Neural cell (in vitro differentiated cells): ENCODE data around the gene MBD6. TPM values are rescaled to one million over a fixed set of nuclear protein-coding genes. Genes with fewer than 3 reads are reported as not detected.

ENCODE experiments used
- H2AFZ ChIP-seq: fragments of 200-600, 300-800 bp; sonication (generic), shearing (Covaris generic); 2 replicates; pipeline ENCODE4 v1.6.0; 2014; ENCODE audit warnings: low read depth, mild to moderate bottlenecking, antibody characterized with exemption, low read length, moderate library complexity
- H3F3A ChIP-seq: fragments of 200-600 bp; shearing (Covaris generic); 2 replicates; pipeline ENCODE4 v1.6.1; 2016; ENCODE audit warnings: mild to moderate bottlenecking, moderate library complexity, mixed read lengths, antibody characterized with exemption, low read length; ENCODE audit not compliant: insufficient read depth, poor library complexity, severe bottlenecking
- H3K27ac ChIP-seq: fragments of 200-600, 300-800 bp; sonication (generic), shearing (Covaris generic); 2 replicates; pipeline ENCODE4 v1.5.1; 2014; ENCODE audit warnings: mild to moderate bottlenecking, low read length, moderate library complexity
- H3K27me3 ChIP-seq: fragments of 300-800, 200-600 bp; sonication (generic), shearing (Covaris generic); 2 replicates; pipeline ENCODE4 v1.6.0; 2014; ENCODE audit warnings: mild to moderate bottlenecking, low read depth, low read length, moderate library complexity; ENCODE audit not compliant: insufficient read depth
- H3K36me3 ChIP-seq: fragments of 300-800, 200-600 bp; sonication (generic), shearing (Covaris generic); 2 replicates; pipeline ENCODE4 v1.5.1; 2014; ENCODE audit warnings: mild to moderate bottlenecking, antibody characterized with exemption, low read length, moderate library complexity; ENCODE audit not compliant: insufficient read depth
- H3K4me2 ChIP-seq: fragments of 300-800, 200-600 bp; sonication (generic), shearing (Covaris generic); 2 replicates; pipeline ENCODE4 v1.6.0; 2014; ENCODE audit warnings: mild to moderate bottlenecking, low read length
- H3K4me3 ChIP-seq: fragments of 300-800, 200-600 bp; sonication (generic), shearing (Covaris generic); 2 replicates; pipeline ENCODE4 v1.5.1; 2014; ENCODE audit warnings: mild to moderate bottlenecking, low read length, moderate library complexity
- H3K79me2 ChIP-seq: fragments of 200-600 bp; shearing (Covaris generic); replicated peaks from 2 replicates; pipeline ENCODE4 v1.6.0; 2014; ENCODE audit warnings: mild to moderate bottlenecking, low read length, moderate library complexity; ENCODE audit not compliant: insufficient read depth
- H3K9ac ChIP-seq: fragments of 300-800, 200-600 bp; sonication (generic), shearing (Covaris generic); 2 replicates; pipeline ENCODE4 v1.6.1; 2016; ENCODE audit warnings: mild to moderate bottlenecking, low read length, mixed read lengths
- H3K9me2 ChIP-seq: fragments of 200-600 bp; shearing (Covaris generic); 2 replicates; pipeline ENCODE4 v1.6.1; 2016; ENCODE audit warnings: mild to moderate bottlenecking, low read length, mixed read lengths; ENCODE audit not compliant: insufficient read depth
- H3K9me3 ChIP-seq: fragments of 200-600, 300-800 bp; sonication (generic), shearing (Covaris generic); 2 replicates; pipeline ENCODE4 v1.6.1; 2016; ENCODE audit warnings: mild to moderate bottlenecking, mixed run types, low read length, moderate library complexity, mixed read lengths
- H4K20me1 ChIP-seq: fragments of 200-600 bp; shearing (Covaris generic); 2 replicates; pipeline ENCODE4 v1.6.1; 2016; ENCODE audit warnings: mild to moderate bottlenecking, mixed run types; ENCODE audit not compliant: insufficient read depth
- EP300 ChIP-seq: fragments of 450-650 bp; conservative IDR thresholded peaks from 2 replicates; pipeline ENCODE4 v1.6.1; 2014; ENCODE audit warnings: antibody characterized with exemption, mild to moderate bottlenecking, moderate library complexity; ENCODE audit not compliant: poor library complexity, severe bottlenecking
- EZH2 ChIP-seq: fragments of 200-600, 300-800 bp; shearing (Covaris generic), sonication (generic); IDR thresholded peaks from 2 replicates; pipeline ENCODE4 v1.6.1; 2014; ENCODE audit warnings: antibody characterized with exemption, low read length, borderline replicate concordance, mild to moderate bottlenecking; ENCODE audit not compliant: insufficient read depth, poor library complexity, severe bottlenecking
- MXI1 ChIP-seq: fragments of 450-650 bp; conservative IDR thresholded peaks from 2 replicates; pipeline ENCODE4 v1.6.1; 2014; ENCODE audit warnings: antibody characterized with exemption, mild to moderate bottlenecking; ENCODE audit not compliant: poor library complexity, severe bottlenecking
- POLR2AphosphoS5 ChIP-seq: IDR thresholded peaks from 2 replicates; pipeline ENCODE4 v1.6.1; 2012
- RAD21 ChIP-seq: fragments of 450-650 bp; conservative IDR thresholded peaks from 2 replicates; pipeline ENCODE4 v1.6.1; 2014; ENCODE audit warnings: antibody characterized with exemption, mild to moderate bottlenecking, moderate library complexity
- SMC3 ChIP-seq: fragments of 450-650 bp; conservative IDR thresholded peaks from 2 replicates; pipeline ENCODE4 v1.6.1; 2014; ENCODE audit warnings: antibody characterized with exemption, mild to moderate bottlenecking, moderate library complexity; ENCODE audit not compliant: poor library complexity
- TAF1 ChIP-seq: IDR thresholded peaks from 2 replicates; pipeline ENCODE4 v1.6.1; 2012; ENCODE audit warnings: low read depth
- polyA plus RNA-seq: library from polyadenylated mRNA; depleted of rRNA; stranded (reverse); fragments of >200 nt; gene quantifications from 2 replicates; pipeline ENCODE4 v1.2.3, GENCODE V29; 2014
- TF ChIP-seq, protein P1 (sequence below): fragments of 450-650 bp; IDR thresholded peaks from 2 replicates; pipeline ENCODE4 v1.5.1; 2014; ENCODE audit warnings: antibody characterized with exemption, mild to moderate bottlenecking, moderate library complexity; ENCODE audit not compliant: poor library complexity, severe bottlenecking
- TF ChIP-seq, protein P2 (sequence below): IDR thresholded peaks from 2 replicates; pipeline ENCODE4 v1.6.1; 2012; ENCODE audit warnings: borderline replicate concordance

The MBD6 gene
- polyA plus RNA-seq, 1 donor from 2014 or later, result 2.1 TPM

DNA sequence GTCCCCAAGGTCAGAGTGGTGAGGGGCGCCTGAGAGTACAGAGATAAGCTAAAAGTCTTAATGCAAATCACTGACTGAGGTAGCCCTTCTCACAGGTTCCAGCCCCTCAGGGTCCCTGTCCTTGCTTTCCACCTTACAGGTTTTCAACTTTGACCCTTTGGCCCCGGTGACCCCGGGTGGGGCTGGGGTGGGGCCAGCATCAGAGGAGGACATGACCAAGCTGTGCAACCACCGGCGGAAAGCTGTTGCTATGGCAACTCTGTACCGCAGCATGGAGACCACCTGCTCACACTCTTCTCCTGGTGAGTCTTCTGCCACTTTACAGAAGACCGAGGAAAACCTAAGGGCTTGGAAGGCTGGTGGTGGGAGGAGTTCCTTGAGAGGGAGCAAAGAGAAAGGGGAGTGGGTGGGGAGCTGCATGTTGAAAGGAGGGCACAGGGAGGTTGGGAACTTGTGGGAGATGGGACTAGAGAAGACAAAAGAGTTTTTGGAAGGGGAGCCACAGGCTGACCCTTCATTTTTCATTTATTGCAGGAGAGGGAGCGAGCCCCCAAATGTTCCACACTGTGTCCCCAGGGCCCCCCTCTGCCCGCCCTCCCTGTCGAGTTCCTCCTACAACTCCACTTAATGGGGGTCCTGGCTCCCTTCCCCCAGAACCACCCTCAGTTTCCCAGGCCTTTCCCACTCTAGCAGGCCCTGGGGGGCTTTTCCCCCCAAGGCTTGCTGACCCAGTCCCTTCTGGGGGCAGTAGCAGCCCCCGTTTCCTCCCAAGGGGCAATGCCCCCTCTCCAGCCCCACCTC is 2.4 kb downstream of the MBD6 start:
- no peaks in the 10 kb centered on the region for H3K27me3 ChIP-seq
- H3K4me2 ChIP-seq, result no peak overlapping the region
- no peaks in the 10 kb centered on the region for H4K20me1 ChIP-seq
- H3K79me2 ChIP-seq, result peaks cover 18% of the 10 kb centered on the region
- H3K4me3 ChIP-seq, result peak overlapping the region; percentile 86
- no peaks in the 10 kb centered on the region for H3K9me2 ChIP-seq
- TF ChIP-seq EZH2, result no peak
- TF ChIP-seq RAD21, result no peak
- TF ChIP-seq SMC3, result no peak
- TF ChIP-seq POLR2AphosphoS5, result no peak
- TF ChIP-seq, protein P1, sequence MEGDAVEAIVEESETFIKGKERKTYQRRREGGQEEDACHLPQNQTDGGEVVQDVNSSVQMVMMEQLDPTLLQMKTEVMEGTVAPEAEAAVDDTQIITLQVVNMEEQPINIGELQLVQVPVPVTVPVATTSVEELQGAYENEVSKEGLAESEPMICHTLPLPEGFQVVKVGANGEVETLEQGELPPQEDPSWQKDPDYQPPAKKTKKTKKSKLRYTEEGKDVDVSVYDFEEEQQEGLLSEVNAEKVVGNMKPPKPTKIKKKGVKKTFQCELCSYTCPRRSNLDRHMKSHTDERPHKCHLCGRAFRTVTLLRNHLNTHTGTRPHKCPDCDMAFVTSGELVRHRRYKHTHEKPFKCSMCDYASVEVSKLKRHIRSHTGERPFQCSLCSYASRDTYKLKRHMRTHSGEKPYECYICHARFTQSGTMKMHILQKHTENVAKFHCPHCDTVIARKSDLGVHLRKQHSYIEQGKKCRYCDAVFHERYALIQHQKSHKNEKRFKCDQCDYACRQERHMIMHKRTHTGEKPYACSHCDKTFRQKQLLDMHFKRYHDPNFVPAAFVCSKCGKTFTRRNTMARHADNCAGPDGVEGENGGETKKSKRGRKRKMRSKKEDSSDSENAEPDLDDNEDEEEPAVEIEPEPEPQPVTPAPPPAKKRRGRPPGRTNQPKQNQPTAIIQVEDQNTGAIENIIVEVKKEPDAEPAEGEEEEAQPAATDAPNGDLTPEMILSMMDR, result no peak
- peak; percentile 46 for TF ChIP-seq MXI1
- no peak overlapping the region for H2AFZ ChIP-seq
- H3K9me3 ChIP-seq, result no peaks in the 10 kb centered on the region
- no peak overlapping the region for H3K27ac ChIP-seq
- H3K36me3 ChIP-seq, result no peaks in the 10 kb centered on the region
- peaks cover 4% of the 10 kb centered on the region for H3F3A ChIP-seq
- H3K9ac ChIP-seq, result no peak overlapping the region

DNA sequence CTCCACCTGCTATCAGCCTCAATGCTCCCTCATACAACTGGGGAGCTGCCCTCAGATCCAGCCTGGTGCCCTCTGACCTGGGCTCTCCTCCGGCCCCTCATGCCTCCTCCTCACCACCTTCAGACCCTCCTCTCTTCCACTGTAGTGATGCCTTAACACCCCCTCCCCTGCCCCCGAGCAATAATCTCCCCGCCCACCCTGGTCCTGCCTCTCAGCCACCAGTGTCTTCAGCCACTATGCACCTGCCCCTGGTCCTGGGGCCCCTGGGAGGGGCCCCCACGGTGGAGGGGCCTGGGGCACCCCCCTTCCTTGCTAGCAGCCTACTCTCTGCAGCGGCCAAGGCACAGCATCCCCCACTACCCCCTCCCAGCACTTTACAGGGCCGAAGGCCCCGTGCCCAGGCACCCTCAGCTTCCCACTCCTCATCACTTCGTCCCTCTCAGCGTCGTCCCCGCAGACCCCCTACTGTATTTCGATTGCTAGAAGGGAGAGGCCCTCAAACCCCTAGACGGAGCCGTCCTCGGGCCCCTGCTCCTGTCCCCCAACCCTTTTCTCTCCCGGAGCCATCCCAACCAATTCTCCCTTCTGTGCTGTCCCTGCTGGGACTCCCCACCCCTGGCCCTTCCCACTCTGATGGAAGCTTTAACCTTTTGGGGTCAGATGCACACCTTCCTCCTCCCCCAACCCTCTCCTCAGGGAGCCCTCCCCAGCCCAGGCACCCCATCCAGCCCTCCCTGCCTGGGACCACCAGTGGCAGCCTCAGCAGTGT is 3.2 kb downstream of the MBD6 start:
- Histone ChIP-seq H3K4me2 (no peak overlapping the region), H3K36me3 (no peaks in the 10 kb centered on the region), H4K20me1 (no peaks in the 10 kb centered on the region), H3K9me2 (no peaks in the 10 kb centered on the region), H2AFZ (no peak overlapping the region), H3K27me3 (no peaks in the 10 kb centered on the region), H3K9ac (no peak overlapping the region), H3K27ac (no peak overlapping the region), H3F3A (peaks cover 4% of the 10 kb centered on the region), H3K79me2 (peaks cover 18% of the 10 kb centered on the region), H3K4me3 (peak overlapping the region; percentile 86), H3K9me3 (no peaks in the 10 kb centered on the region)
- TF ChIP-seq MXI1 (no peak), EP300 (no peak), POLR2AphosphoS5 (no peak), EZH2 (no peak), TAF1 (no peak), SMC3 (no peak), RAD21 (no peak)
- TF ChIP-seq, protein P1, result no peak
- TF ChIP-seq, protein P2, sequence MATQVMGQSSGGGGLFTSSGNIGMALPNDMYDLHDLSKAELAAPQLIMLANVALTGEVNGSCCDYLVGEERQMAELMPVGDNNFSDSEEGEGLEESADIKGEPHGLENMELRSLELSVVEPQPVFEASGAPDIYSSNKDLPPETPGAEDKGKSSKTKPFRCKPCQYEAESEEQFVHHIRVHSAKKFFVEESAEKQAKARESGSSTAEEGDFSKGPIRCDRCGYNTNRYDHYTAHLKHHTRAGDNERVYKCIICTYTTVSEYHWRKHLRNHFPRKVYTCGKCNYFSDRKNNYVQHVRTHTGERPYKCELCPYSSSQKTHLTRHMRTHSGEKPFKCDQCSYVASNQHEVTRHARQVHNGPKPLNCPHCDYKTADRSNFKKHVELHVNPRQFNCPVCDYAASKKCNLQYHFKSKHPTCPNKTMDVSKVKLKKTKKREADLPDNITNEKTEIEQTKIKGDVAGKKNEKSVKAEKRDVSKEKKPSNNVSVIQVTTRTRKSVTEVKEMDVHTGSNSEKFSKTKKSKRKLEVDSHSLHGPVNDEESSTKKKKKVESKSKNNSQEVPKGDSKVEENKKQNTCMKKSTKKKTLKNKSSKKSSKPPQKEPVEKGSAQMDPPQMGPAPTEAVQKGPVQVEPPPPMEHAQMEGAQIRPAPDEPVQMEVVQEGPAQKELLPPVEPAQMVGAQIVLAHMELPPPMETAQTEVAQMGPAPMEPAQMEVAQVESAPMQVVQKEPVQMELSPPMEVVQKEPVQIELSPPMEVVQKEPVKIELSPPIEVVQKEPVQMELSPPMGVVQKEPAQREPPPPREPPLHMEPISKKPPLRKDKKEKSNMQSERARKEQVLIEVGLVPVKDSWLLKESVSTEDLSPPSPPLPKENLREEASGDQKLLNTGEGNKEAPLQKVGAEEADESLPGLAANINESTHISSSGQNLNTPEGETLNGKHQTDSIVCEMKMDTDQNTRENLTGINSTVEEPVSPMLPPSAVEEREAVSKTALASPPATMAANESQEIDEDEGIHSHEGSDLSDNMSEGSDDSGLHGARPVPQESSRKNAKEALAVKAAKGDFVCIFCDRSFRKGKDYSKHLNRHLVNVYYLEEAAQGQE, result no peak
